GM21381 (cell line): ENCODE data around the gene CACNA2D2.

Experiments
- ATAC-seq: cut with Tn5 transposase; IDR thresholded peaks from one replicate; pipeline ENCODE4 v1.9.1; 2021; ENCODE audit warnings: mild to moderate bottlenecking, moderate library complexity; ENCODE audit not compliant: unreplicated experiment

The CACNA2D2 gene

GRCh38 chr3:50502584-50503423 is 630 bp downstream of the CACNA2D2 start:
- ATAC-seq, result no peak

- ATAC-seq, result no peak
Measured at GRCh38 chr3:50502225-50502583, 1.2 kb downstream of the CACNA2D2 start.

GRCh38 chr3:50495609-50496423 is 7.6 kb downstream of the CACNA2D2 start:
- ATAC-seq, result no peak

- ATAC-seq, result no peak
Measured at GRCh38 chr3:50494126-50494525, 9.3 kb downstream of the CACNA2D2 start.

- no peak for ATAC-seq
Measured at GRCh38 chr3:50493623-50494022, 9.8 kb downstream of the CACNA2D2 start.

GRCh38 chr3:50493086-50493485 is 10.3 kb downstream of the CACNA2D2 start:
- no peak for ATAC-seq

GRCh38 chr3:50491023-50491422 is 12.4 kb downstream of the CACNA2D2 start:
- no peak for ATAC-seq

GRCh38 chr3:50490424-50490823 is 13.0 kb downstream of the CACNA2D2 start:
- no peak for ATAC-seq

- no peak for ATAC-seq
Measured at GRCh38 chr3:50487181-50487580, 16.3 kb downstream of the CACNA2D2 start.

- no peak for ATAC-seq
Measured at GRCh38 chr3:50486219-50486888, 17.1 kb downstream of the CACNA2D2 start.

GRCh38 chr3:50484722-50485121 is 18.7 kb downstream of the CACNA2D2 start:
- ATAC-seq, result no peak

GRCh38 chr3:50483374-50483773 is 20.1 kb downstream of the CACNA2D2 start:
- ATAC-seq, result no peak

- no peak for ATAC-seq
Measured at GRCh38 chr3:50481992-50482391, 21.4 kb downstream of the CACNA2D2 start.

- ATAC-seq, result no peak
Measured at GRCh38 chr3:50480471-50480870, 23.0 kb downstream of the CACNA2D2 start.

- no peak for ATAC-seq
Measured at GRCh38 chr3:50479523-50479922, 23.9 kb downstream of the CACNA2D2 start.

GRCh38 chr3:50478671-50479260 is 24.7 kb downstream of the CACNA2D2 start:
- ATAC-seq, result no peak

GRCh38 chr3:50478051-50478450 is 25.4 kb downstream of the CACNA2D2 start:
- ATAC-seq, result no peak

- no peak for ATAC-seq
Measured at GRCh38 chr3:50475348-50475747, 28.1 kb downstream of the CACNA2D2 start.

GRCh38 chr3:50474717-50475116 is 28.7 kb downstream of the CACNA2D2 start:
- no peak for ATAC-seq

GRCh38 chr3:50473768-50474167 is 29.7 kb downstream of the CACNA2D2 start:
- ATAC-seq, result no peak

GRCh38 chr3:50472958-50473357 is 30.5 kb downstream of the CACNA2D2 start:
- ATAC-seq, result no peak
